Stimulated activated CD8-positive, alpha-beta memory T cell treated with anti-CD3 and anti-CD28 coated beads, Interleukin-15, amount 100 ng/mL, for 48 hours (primary cell): ENCODE measurements around the gene JPH4.

Source experiments
- DNase-seq, 2 donors: peaks; one replicate each; pipeline ENCODE4 v3.0.0-alpha.2; 2020; ENCODE audit warnings: low read depth in 2 of 2

Gene JPH4

GRCh38 chr14:23528555-23528954, 50.0 kb downstream of the JPH4 start:
- no peak for DNase-seq

GRCh38 chr14:23525611-23526010, 53.0 kb downstream of the JPH4 start:
- DNase-seq, result no peak

DNA sequence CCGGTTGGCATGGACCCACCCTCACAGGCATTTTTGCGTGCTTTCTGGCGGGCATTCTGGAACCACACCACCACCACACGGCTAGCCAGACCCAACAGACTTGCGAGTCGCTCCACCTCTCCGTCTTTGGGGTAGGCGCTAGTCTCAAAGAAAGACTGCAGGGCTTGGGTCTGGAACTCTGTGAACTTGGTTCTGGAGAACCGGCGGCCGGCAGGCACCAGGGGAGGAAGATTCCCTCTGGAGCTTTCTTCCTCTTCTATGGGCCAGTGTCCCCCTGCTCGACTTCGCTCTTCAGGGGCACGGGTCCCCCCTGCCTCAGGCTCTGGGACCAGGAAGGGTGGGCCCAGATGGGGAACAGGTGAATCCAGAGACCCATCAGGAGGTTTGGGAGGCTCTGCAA, 53.6 kb downstream of the JPH4 start:
- no peak for DNase-seq

GRCh38 chr14:23523229-23524016, 55.2 kb downstream of the JPH4 start:
- DNase-seq, result no peak

- DNase-seq, result no peak
Observed at GRCh38 chr14:23522643-23523198, 55.9 kb downstream of the JPH4 start.

DNA sequence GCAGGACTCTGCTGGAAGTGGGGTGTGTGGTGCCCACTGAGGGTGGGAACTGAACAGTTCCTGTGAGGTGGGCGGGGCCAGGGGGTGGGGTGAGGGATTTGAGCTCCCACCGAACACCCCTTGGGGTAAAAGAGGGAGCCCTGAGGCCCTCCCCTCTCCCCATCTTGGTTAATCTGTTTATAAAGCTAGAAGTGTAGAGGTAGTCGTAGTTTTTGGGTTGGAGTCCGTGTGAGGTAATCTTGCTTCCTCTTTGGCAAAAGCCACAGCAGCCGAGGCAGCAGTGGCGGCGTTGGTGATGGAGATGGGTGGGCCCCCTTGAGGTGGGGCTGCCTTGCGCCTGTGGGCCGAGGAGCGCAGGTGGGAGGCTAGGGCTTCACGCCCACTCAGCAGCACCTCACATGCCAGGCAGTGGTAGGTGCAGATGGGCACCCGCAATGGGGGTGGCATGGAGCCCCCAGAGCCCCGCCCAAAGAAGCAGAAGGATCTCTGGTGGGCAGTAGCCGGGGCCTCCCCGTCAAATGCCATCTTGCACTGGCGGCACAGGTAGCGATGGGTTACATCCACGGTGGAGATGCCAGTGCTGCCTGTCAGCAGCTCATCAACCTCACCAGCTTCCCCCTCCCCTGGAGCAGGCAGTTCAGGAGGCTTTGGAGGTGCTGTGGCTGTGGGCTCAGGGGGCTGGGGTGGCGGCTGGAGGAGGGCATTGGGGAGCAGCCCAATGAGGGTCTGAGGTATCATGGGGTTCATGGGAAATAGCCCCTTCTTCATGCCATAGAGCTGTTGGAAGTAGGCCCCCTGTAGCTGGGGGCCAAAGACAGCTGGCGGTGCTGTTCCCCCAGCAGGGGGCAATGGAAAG, 56.6 kb downstream of the JPH4 start:
- DNase-seq, result no peak

- no peak for DNase-seq
Observed at GRCh38 chr14:23520899-23521533, 57.6 kb downstream of the JPH4 start.

- DNase-seq, result no peak
Observed at GRCh38 chr14:23518709-23519108, 59.9 kb downstream of the JPH4 start.
